HG02642 (cell line): Measurements from ENCODE around the gene IQSEC3.
A peak's percentile ranks its signal among the peaks of the same experiment; 100 is the strongest.
"Not testable (repeated sequence)": the region's sequence is repeated elsewhere in the genome, so short reads cannot be mapped to it uniquely, and the experiment has no call there.

Experiments used
- ATAC-seq: cut with Tn5 transposase; IDR thresholded peaks from one replicate; pipeline ENCODE4 v1.9.1; 2021; ENCODE audit warnings: mild to moderate bottlenecking; ENCODE audit not compliant: unreplicated experiment, poor library complexity

IQSEC3 gene

GRCh38 chr12:51962-52361, 14.6 kb upstream of the IQSEC3 start:
- ATAC-seq = not testable (repeated sequence)

GRCh38 chr12:52902-53734, 13.4 kb upstream of the IQSEC3 start:
- not testable (repeated sequence) for ATAC-seq

DNA sequence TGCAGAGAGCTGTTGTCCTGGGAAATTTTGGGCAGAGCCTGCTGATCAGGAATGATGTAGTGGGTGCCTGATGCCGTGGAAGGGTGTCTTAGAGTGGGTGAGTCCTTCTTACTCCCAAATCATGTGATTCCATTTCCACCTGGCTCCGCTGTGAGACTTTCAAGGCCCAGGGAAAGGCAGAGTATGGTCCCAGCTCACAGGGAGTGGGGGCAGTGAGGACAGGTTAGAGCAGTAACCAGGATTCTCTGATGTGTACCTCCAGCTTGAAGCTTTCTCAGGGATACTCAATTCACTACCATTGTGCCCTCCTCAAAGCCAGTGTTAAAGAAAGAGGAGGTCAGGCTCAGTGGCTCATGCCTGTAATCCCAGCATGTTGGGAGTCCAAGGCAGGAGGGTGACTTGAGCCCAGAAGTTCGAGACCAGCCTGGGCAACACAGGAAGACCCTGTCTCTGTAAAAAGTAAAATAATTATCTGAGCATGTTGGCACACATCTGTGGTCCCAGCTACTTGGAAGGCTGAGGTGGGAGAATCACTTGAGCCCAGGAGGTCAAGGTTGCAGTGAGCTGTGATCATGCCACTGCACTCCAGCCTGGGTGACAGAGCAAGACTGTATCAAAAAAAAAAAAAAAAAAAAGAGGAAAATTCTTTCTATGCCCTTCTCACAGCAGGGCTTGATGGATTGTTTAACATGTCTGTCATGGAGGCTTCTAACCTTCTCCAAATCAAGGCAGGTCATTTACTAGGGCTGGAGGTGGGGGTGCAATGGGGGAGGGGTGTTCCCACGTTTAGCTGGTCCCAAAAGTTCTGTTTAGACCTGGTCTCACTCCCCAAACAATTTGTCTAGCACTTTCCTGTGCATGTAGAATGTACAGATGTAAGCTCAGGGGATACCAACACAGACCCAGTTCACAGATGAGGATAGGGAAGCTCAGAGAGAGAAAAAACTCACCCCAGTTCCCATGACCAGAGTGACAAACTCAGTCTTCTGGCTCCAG, 12.5 kb upstream of the IQSEC3 start:
- no peak for ATAC-seq

DNA sequence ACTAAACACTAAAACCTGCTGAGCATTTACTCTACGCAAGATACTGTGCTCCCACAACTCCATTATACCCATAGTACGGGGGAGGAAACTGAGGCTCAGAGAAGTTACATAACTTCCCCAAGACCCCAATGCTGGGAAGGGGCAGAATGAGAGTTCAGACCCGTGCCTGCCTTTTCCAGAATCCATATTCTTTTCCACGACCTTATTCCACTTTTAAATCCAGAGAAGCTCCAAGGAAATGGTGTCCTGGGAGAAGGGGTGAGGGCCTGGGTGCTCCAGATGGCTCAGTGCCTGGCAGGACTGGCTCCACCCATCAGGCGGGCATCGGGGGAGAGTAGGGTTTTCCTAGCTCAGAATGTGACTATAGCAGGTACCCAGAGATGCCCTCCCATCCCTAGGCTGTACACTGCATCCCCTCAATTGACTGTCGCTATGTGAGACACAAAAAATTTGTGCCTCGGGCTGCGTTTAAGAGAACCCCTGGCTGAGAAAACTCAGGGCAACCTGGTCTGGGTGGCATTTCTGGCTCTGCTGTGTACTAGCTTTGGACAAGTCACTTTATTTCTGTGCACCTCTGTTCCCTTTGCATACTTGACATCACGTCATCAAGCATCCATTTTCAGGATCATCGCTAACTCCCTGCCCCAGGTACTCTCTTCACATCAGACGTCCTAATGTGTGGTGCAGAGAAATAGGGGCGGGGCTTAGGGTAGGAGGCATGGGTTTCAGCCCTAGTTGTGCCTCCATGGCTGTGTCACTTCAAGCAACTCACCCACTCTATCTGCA, 11.6 kb upstream of the IQSEC3 start:
- ATAC-seq = no peak

DNA sequence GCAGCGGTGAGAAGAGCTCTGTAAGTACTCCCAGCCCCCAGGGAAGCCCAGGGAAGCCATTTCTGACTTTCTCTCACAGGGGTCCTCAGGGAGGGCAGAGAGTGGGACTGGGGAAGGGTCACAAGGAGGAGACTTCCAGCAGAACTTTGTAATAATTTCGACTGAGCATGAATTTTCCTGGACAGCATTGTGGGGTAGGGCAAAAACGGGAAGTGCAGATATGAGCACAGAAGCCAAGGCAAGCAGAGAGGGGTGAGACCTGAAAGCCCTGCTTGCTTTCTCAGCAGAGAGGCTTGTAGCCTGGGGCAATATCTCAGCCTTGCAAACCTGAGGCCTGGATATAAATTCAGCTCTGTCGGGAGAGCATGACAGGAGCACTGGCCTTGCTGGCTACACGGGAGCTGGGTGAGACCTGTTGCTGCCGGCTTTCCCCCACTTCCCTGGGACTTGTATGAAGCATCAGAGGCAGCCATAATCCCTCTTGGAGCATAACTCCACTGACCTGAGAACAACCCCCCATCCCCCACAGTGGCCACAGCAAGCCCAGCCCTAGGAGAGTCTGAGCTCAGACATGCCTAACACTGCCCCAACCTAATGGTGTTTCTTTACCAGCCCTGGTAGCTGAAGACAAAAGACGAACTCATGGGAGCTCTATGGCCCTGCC, 9.8 kb upstream of the IQSEC3 start:
- no peak for ATAC-seq

GRCh38 chr12:57539-57938, 9.0 kb upstream of the IQSEC3 start:
- ATAC-seq = no peak

DNA sequence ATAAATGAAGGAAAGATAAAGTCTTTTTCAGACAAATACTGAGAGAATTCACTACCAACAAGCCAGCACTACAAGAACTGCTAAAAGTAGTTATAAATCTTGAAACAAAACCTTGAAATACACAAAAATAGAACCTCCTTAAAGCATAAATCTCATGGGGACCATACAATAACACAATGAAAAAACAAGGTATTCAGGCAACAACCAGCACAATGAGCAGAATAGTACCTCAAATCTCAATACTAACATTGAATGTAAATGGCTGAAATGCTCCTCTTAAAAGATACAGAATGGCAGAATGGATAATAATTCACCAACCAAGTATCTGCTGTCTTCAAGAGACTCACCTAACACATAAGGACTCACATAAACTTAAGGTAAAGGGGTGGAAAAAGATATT, 7.7 kb upstream of the IQSEC3 start:
- no peak for ATAC-seq

- not testable (repeated sequence) for ATAC-seq
Measured at GRCh38 chr12:61845-62244, 4.7 kb upstream of the IQSEC3 start.

GRCh38 chr12:65491-66063, 990 bp upstream of the IQSEC3 start:
- ATAC-seq = not testable (repeated sequence)

DNA sequence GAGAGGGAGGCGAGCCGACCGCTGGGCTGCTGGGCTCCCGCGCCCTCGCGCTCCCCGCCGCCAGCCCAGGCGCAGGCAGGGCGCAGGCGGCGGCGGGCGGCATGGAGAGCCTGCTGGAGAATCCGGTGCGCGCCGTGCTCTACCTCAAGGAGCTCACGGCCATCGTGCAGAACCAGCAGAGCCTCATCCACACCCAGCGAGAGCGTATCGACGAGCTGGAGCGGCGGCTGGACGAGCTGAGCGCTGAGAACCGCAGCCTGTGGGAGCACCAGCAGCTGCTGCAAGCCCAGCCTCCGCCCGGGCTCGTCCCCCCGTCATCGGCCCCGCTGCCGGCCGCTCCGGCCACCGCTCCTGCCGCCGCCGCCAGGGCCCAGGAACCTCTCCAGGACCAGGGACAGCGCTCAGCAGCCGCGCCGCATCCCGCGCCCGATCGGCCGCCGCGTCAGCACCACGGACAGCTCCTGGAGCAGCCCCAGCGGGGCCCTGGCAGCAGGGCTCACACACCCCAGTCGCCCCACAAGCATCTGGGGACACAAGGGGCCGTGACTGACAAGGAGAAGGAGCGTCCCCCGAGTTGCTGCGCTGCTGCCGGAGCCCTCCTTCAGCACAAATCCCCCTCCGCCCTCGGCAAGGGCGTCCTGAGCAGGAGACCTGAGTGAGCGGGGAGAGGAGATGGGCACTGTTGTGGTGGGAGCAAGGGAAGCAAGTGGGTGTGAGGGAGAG, 376 bp downstream of the IQSEC3 start:
- peak; percentile 66 for ATAC-seq

- ATAC-seq = not testable (repeated sequence)
Measured at GRCh38 chr12:69677-70076, 3.1 kb downstream of the IQSEC3 start.

GRCh38 chr12:70541-70940, 4.0 kb downstream of the IQSEC3 start:
- ATAC-seq = not testable (repeated sequence)

- not testable (repeated sequence) for ATAC-seq
Measured at GRCh38 chr12:72018-72417, 5.5 kb downstream of the IQSEC3 start.

- not testable (repeated sequence) for ATAC-seq
Measured at GRCh38 chr12:74420-75190, 8.0 kb downstream of the IQSEC3 start.

- not testable (repeated sequence) for ATAC-seq
Measured at GRCh38 chr12:75541-75940, 9.0 kb downstream of the IQSEC3 start.

DNA sequence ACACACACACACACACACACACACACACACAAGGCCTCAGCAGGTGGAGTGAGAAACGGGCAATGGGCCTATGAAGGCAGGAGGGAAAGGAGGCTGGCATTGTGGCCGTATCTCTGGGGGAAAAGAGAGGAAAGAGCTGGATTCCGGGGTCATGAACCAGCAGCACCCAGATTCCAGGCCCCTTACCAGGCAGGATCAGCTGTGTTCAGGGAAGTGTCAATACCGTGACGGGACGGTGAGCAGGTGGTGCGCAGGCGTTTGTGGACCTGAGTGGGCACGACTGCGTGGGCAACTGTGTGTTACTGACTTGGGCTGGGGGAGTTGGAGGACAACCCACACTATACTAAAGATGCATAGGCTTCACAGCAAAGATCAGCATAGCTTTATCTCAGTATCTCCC, 9.5 kb downstream of the IQSEC3 start:
- not testable (repeated sequence) for ATAC-seq

DNA sequence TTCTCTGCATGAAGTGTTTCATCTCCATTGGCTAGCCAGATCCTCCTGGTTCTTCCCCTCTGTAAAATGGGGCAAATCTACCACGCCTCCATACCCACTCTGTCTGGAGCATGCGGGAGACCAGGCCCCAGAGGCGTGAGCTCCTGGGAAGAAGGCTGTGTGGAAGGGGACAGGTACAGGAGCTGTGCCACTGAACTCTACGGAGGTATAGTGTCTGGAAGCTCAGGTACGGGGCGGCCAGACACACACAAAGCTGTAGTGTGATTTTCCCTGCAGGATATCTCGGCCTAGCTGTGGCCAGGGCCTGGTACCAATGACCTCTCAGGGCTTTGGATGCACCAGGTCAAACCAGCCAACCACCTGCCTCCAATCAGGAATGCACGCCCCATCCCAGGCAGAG, 10.0 kb downstream of the IQSEC3 start:
- not testable (repeated sequence) for ATAC-seq

DNA sequence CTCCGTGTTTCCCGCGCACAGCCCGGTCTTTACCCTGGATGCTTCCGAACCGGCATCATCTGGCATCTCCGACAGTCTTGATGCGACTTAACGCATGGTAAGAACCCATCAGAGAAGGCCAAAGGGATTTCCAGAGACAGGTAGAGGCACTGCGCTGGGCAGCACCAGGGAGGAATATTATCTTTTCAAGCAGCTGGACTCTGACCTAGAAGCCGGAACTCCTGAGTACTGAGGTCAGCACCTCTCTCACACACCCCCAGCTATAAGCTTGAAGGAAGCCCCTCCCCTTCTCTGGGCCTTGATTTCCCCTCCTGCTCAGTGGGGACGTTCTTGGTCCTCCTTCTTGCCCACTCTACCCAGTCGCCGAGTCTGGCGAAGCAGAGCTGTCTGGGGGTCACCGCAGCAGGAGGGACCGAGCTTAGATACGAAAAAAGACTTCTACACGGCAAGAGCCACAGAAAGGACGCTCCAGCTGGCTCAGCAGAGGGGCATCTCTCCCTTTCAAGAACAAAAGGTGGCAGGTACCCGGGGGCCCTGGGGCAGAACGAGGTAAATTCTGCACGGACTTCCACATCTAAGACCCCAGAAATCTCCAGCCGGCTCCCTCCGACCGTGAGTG, 10.6 kb downstream of the IQSEC3 start:
- not testable (repeated sequence) for ATAC-seq
